ENCODE measurements around the gene COL4A1.

The COL4A1 gene

GRCh38 chr13:110274687-110275086 is 32.3 kb downstream of the COL4A1 start:
- ATAC-seq (no peak), DNase-seq (ENCODE audit: low spot score in 2 of 2) (no peak)
- H3K4me3 Mint-ChIP-seq, result no peak overlapping the region
- no peaks in the 10 kb centered on the region for H3K4me1 Mint-ChIP-seq
- no peaks in the 10 kb centered on the region for H3K36me3 Mint-ChIP-seq
- no peak overlapping the region for H3K27ac Mint-ChIP-seq
- no peaks in the 10 kb centered on the region for H3K9me3 Mint-ChIP-seq

- H3K4me1 Mint-ChIP-seq, result no peaks in the 10 kb centered on the region
- no peaks in the 10 kb centered on the region for H3K36me3 Mint-ChIP-seq
- no peaks in the 10 kb centered on the region for H3K9me3 Mint-ChIP-seq
- H3K4me3 Mint-ChIP-seq, result no peak overlapping the region
- H3K27ac Mint-ChIP-seq, result no peak overlapping the region
- ATAC-seq (no peak), DNase-seq (ENCODE audit: low spot score in 2 of 2) (no peak)
Measured at GRCh38 chr13:110273254-110273653, 33.7 kb downstream of the COL4A1 start.

GRCh38 chr13:110272651-110273050 is 34.3 kb downstream of the COL4A1 start:
- Mint-ChIP-seq H3K9me3 (no peaks in the 10 kb centered on the region), H3K4me1 (no peaks in the 10 kb centered on the region), H3K27ac (no peak overlapping the region), H3K36me3 (no peaks in the 10 kb centered on the region), H3K4me3 (no peak overlapping the region)
- ATAC-seq (no peak), DNase-seq (ENCODE audit: low spot score in 2 of 2) (no peak)

- H3K9me3 Mint-ChIP-seq, result no peaks in the 10 kb centered on the region
- H3K4me1 Mint-ChIP-seq, result no peaks in the 10 kb centered on the region
- ATAC-seq, result no peak
- H3K4me3 Mint-ChIP-seq, result no peak overlapping the region
- H3K36me3 Mint-ChIP-seq, result no peaks in the 10 kb centered on the region
- no peak overlapping the region for H3K27ac Mint-ChIP-seq
- no peak for DNase-seq (ENCODE audit: low spot score in 2 of 2)
Measured at GRCh38 chr13:110272227-110272626, 34.7 kb downstream of the COL4A1 start.

GRCh38 chr13:110271313-110271712 is 35.6 kb downstream of the COL4A1 start:
- Mint-ChIP-seq H3K4me3 (no peak overlapping the region), H3K9me3 (no peaks in the 10 kb centered on the region), H3K4me1 (no peaks in the 10 kb centered on the region), H3K27ac (no peak overlapping the region), H3K36me3 (no peaks in the 10 kb centered on the region)
- DNase-seq (ENCODE audit: low spot score in 2 of 2) (peak in 1 of 2 donors; percentile 18), ATAC-seq (no peak)

GRCh38 chr13:110270507-110270906 is 36.5 kb downstream of the COL4A1 start:
- no peak for DNase-seq (ENCODE audit: low spot score in 2 of 2)
- no peaks in the 10 kb centered on the region for H3K9me3 Mint-ChIP-seq
- H3K4me1 Mint-ChIP-seq, result no peaks in the 10 kb centered on the region
- H3K4me3 Mint-ChIP-seq, result no peak overlapping the region
- no peaks in the 10 kb centered on the region for H3K36me3 Mint-ChIP-seq
- no peak overlapping the region for H3K27ac Mint-ChIP-seq
- ATAC-seq, result no peak

- Mint-ChIP-seq H3K4me3 (no peak overlapping the region), H3K4me1 (no peaks in the 10 kb centered on the region), H3K36me3 (no peaks in the 10 kb centered on the region), H3K27ac (no peak overlapping the region), H3K9me3 (no peaks in the 10 kb centered on the region)
- ATAC-seq, result no peak
- no peak for DNase-seq (ENCODE audit: low spot score in 2 of 2)
Measured at GRCh38 chr13:110269509-110270185, 37.3 kb downstream of the COL4A1 start.

- H3K4me1 Mint-ChIP-seq, result no peaks in the 10 kb centered on the region
- no peaks in the 10 kb centered on the region for H3K9me3 Mint-ChIP-seq
- no peak overlapping the region for H3K27ac Mint-ChIP-seq
- no peak for ATAC-seq
- DNase-seq (ENCODE audit: low spot score in 2 of 2), result no peak
- H3K36me3 Mint-ChIP-seq, result no peaks in the 10 kb centered on the region
- H3K4me3 Mint-ChIP-seq, result no peak overlapping the region
Measured at GRCh38 chr13:110268576-110269185, 38.3 kb downstream of the COL4A1 start.

GRCh38 chr13:110268061-110268460 is 38.9 kb downstream of the COL4A1 start:
- no peaks in the 10 kb centered on the region for H3K9me3 Mint-ChIP-seq
- H3K27ac Mint-ChIP-seq, result no peak overlapping the region
- H3K4me3 Mint-ChIP-seq, result no peak overlapping the region
- peak; percentile 25 for ATAC-seq
- no peak for DNase-seq (ENCODE audit: low spot score in 2 of 2)
- no peaks in the 10 kb centered on the region for H3K4me1 Mint-ChIP-seq
- no peaks in the 10 kb centered on the region for H3K36me3 Mint-ChIP-seq

GRCh38 chr13:110266983-110267382 is 40.0 kb downstream of the COL4A1 start:
- ATAC-seq, result no peak
- H3K27ac Mint-ChIP-seq, result no peak overlapping the region
- no peaks in the 10 kb centered on the region for H3K36me3 Mint-ChIP-seq
- DNase-seq (ENCODE audit: low spot score in 2 of 2), result no peak
- H3K4me1 Mint-ChIP-seq, result no peaks in the 10 kb centered on the region
- H3K4me3 Mint-ChIP-seq, result no peak overlapping the region
- no peaks in the 10 kb centered on the region for H3K9me3 Mint-ChIP-seq

- H3K4me3 Mint-ChIP-seq, result no peak overlapping the region
- no peak overlapping the region for H3K27ac Mint-ChIP-seq
- no peaks in the 10 kb centered on the region for H3K9me3 Mint-ChIP-seq
- no peaks in the 10 kb centered on the region for H3K36me3 Mint-ChIP-seq
- ATAC-seq (no peak), DNase-seq (ENCODE audit: low spot score in 2 of 2) (no peak)
- no peaks in the 10 kb centered on the region for H3K4me1 Mint-ChIP-seq
Measured at GRCh38 chr13:110266431-110266809, 40.5 kb downstream of the COL4A1 start.

- no peak overlapping the region for H3K4me3 Mint-ChIP-seq
Measured at GRCh38 chr13:110265682-110266430, 41.1 kb downstream of the COL4A1 start.

GRCh38 chr13:110265341-110265681 is 41.6 kb downstream of the COL4A1 start:
- Mint-ChIP-seq H3K36me3 (no peaks in the 10 kb centered on the region), H3K27ac (no peak overlapping the region), H3K4me3 (no peak overlapping the region), H3K4me1 (no peaks in the 10 kb centered on the region), H3K9me3 (no peaks in the 10 kb centered on the region)
- ATAC-seq (no peak), DNase-seq (ENCODE audit: low spot score in 2 of 2) (no peak)

More at GRCh38 chr13:110265682-110266430, 41.1 kb downstream of the COL4A1 start:
- H3K27ac Mint-ChIP-seq, result no peak overlapping the region
- H3K9me3 Mint-ChIP-seq, result no peaks in the 10 kb centered on the region
- DNase-seq (ENCODE audit: low spot score in 2 of 2) (no peak), ATAC-seq (no peak)
- H3K4me1 Mint-ChIP-seq, result no peaks in the 10 kb centered on the region
- H3K36me3 Mint-ChIP-seq, result no peaks in the 10 kb centered on the region

- DNase-seq (ENCODE audit: low spot score in 2 of 2) (no peak), ATAC-seq (no peak)
- no peaks in the 10 kb centered on the region for H3K36me3 Mint-ChIP-seq
- H3K4me1 Mint-ChIP-seq, result no peaks in the 10 kb centered on the region
- no peak overlapping the region for H3K27ac Mint-ChIP-seq
- no peak overlapping the region for H3K4me3 Mint-ChIP-seq
- H3K9me3 Mint-ChIP-seq, result no peaks in the 10 kb centered on the region
Measured at GRCh38 chr13:110264685-110265275, 42.2 kb downstream of the COL4A1 start.

GRCh38 chr13:110263888-110264287 is 43.1 kb downstream of the COL4A1 start:
- H3K4me1 Mint-ChIP-seq, result no peaks in the 10 kb centered on the region
- no peak for DNase-seq (ENCODE audit: low spot score in 2 of 2)
- H3K36me3 Mint-ChIP-seq, result no peaks in the 10 kb centered on the region
- H3K27ac Mint-ChIP-seq, result no peak overlapping the region
- H3K4me3 Mint-ChIP-seq, result no peak overlapping the region
- ATAC-seq, result no peak
- H3K9me3 Mint-ChIP-seq, result no peaks in the 10 kb centered on the region

GRCh38 chr13:110263404-110263803 is 43.6 kb downstream of the COL4A1 start:
- ATAC-seq, result no peak
- H3K36me3 Mint-ChIP-seq, result no peaks in the 10 kb centered on the region
- H3K27ac Mint-ChIP-seq, result no peak overlapping the region
- DNase-seq (ENCODE audit: low spot score in 2 of 2), result no peak
- no peaks in the 10 kb centered on the region for H3K9me3 Mint-ChIP-seq
- no peaks in the 10 kb centered on the region for H3K4me1 Mint-ChIP-seq
- no peak overlapping the region for H3K4me3 Mint-ChIP-seq

Data from stimulated activated effector memory CD8-positive, alpha-beta T cell treated with anti-CD3 and anti-CD28 coated beads, Interleukin-12 subunit alpha, Interleukin-12 subunit beta, amount 100 ng/mL, for 72 hours (primary cell).